ENCODE data around the gene TMEM229B. TPM values are rescaled to one million over a fixed set of nuclear protein-coding genes. Genes with fewer than 3 reads are reported as not detected.

TMEM229B gene
- total and polyA plus RNA-seq, 2 donors (not counting 1 experiment from before 2014, with no cell fraction given), result 6.9 to 8.2 TPM

- WGBS (ENCODE audit: insufficient coverage), result 89% methylated on average over 8 of the region's 12 CpGs
- ATAC-seq (ENCODE audit: low read depth) (no peak), DNase-seq (no peak)
- Histone ChIP-seq H3K27ac (ENCODE audit: low read length in 2 of 2) (no peak overlapping the region), H3K36me3 (replicated peaks in 1 of 2; ENCODE audit: control extremely low read depth in 1 of 2, control insufficient read depth in 1 of 2, extremely low read depth in 1 of 2, insufficient read depth in 2 of 2, low read length in 1 of 2) (no peaks in the 10 kb centered on the region), H2AFZ (ENCODE audit: insufficient read depth, low read depth, low read length, poor library complexity, severe bottlenecking) (peak overlapping the region; percentile 21), H3K27me3 (replicated peaks in 1 of 4; ENCODE audit: control extremely low read depth in 1 of 4, control insufficient read depth in 3 of 4, insufficient read depth in 4 of 4, low read length in 3 of 4) (no peaks in the 10 kb centered on the region), H4K20me1 (ENCODE audit: control insufficient read depth, insufficient read depth, low read length, poor library complexity, severe bottlenecking) (no peaks in the 10 kb centered on the region), H3K4me3 (ENCODE audit: control extremely low read depth in 1 of 5, extremely low read depth in 1 of 5, insufficient read depth in 1 of 5, low read depth in 2 of 5, low read length in 4 of 5) (no peak overlapping the region), H3K4me2 (replicated peaks; ENCODE audit: low read depth, low read length, poor library complexity, severe bottlenecking) (peak overlapping the region; percentile 90), H3K9ac (ENCODE audit: low read length) (no peak overlapping the region), H3K79me2 (ENCODE audit: control insufficient read depth, insufficient read depth, low read length) (no peaks in the 10 kb centered on the region), H3K9me3 (ENCODE audit: control extremely low read depth in 1 of 3, control insufficient read depth in 2 of 3, insufficient read depth in 1 of 3, low read length in 2 of 3) (no peaks in the 10 kb centered on the region), H3K4me1 (ENCODE audit: control insufficient read depth in 2 of 2, insufficient read depth in 2 of 2, low read length in 2 of 2) (peaks cover 37 to 38% of the 10 kb centered on the region in 2 donors)
- no peaks in the 10 kb centered on the region for H3K9me3 Mint-ChIP-seq (ENCODE audit: insufficient read depth)
- peak overlapping the region; percentile 58 for H3K27ac Mint-ChIP-seq
- peak overlapping the region; percentile 93 for H3K4me3 Mint-ChIP-seq
- POLR2A ChIA-PET, result interaction anchor here (0.9 to 4.3 kb wide), 2 partner anchors 29 to 30 kb away, joined by 3 to 18 read pairs; partner anchors contain the start of gene TMEM229B
- H3K4me1 Mint-ChIP-seq, result peaks cover 40% of the 10 kb centered on the region
- intact Hi-C loops (cut with micrococcal nuclease), result no loop called here
- H3K27me3 Mint-ChIP-seq, result peaks cover 11% of the 10 kb centered on the region
- CTCF ChIA-PET, result interaction anchor here (1.0 to 2.4 kb wide), 7 partner anchors 10 to 89 kb away, joined by 3 to 17 read pairs (median 4); no protein-coding TSS in a partner anchor
- TF ChIP-seq EZH2 (IDR thresholded peaks at IDR 0.05; ENCODE audit: borderline replicate concordance, insufficient read depth, low read depth, low read length, poor library complexity, severe bottlenecking) (no peak), CTCF (IDR thresholded peaks at IDR 0.05) (no peak)
Measured at GRCh38 chr14:67517083-67517482, 28.6 kb upstream of the TMEM229B start.

- POLR2A ChIA-PET, result interaction anchor here (0.9 to 4.3 kb wide), 2 partner anchors 29 to 30 kb away, joined by 3 to 18 read pairs; partner anchors contain the start of gene TMEM229B
- WGBS (ENCODE audit: insufficient coverage), result no CpG with 5 or more reads among the region's 2 CpGs
Measured at GRCh38 chr14:67516676-67517075, 28.2 kb upstream of the TMEM229B start.

More at GRCh38 chr14:67516676-67517075, 28.2 kb upstream of the TMEM229B start:
- no peak for DNase-seq
- peak overlapping the region; percentile 93 for H3K4me3 Mint-ChIP-seq
- Histone ChIP-seq H4K20me1 (ENCODE audit: control insufficient read depth, insufficient read depth, low read length, poor library complexity, severe bottlenecking) (no peaks in the 10 kb centered on the region), H3K4me3 (ENCODE audit: control extremely low read depth in 1 of 5, extremely low read depth in 1 of 5, insufficient read depth in 1 of 5, low read depth in 2 of 5, low read length in 4 of 5) (no peak overlapping the region), H3K9me3 (ENCODE audit: control extremely low read depth in 1 of 3, control insufficient read depth in 2 of 3, insufficient read depth in 1 of 3, low read length in 2 of 3) (no peaks in the 10 kb centered on the region), H2AFZ (ENCODE audit: insufficient read depth, low read depth, low read length, poor library complexity, severe bottlenecking) (peak overlapping the region; percentile 21), H3K4me1 (ENCODE audit: control insufficient read depth in 2 of 2, insufficient read depth in 2 of 2, low read length in 2 of 2) (peaks cover 37 to 38% of the 10 kb centered on the region in 2 donors), H3K27me3 (replicated peaks in 1 of 4; ENCODE audit: control extremely low read depth in 1 of 4, control insufficient read depth in 3 of 4, insufficient read depth in 4 of 4, low read length in 3 of 4) (no peaks in the 10 kb centered on the region), H3K9ac (ENCODE audit: low read length) (no peak overlapping the region), H3K27ac (ENCODE audit: low read length in 2 of 2) (no peak overlapping the region), H3K79me2 (ENCODE audit: control insufficient read depth, insufficient read depth, low read length) (no peaks in the 10 kb centered on the region), H3K4me2 (replicated peaks; ENCODE audit: low read depth, low read length, poor library complexity, severe bottlenecking) (peak overlapping the region; percentile 90), H3K36me3 (replicated peaks in 1 of 2; ENCODE audit: control extremely low read depth in 1 of 2, control insufficient read depth in 1 of 2, extremely low read depth in 1 of 2, insufficient read depth in 2 of 2, low read length in 1 of 2) (no peaks in the 10 kb centered on the region)
- H3K27ac Mint-ChIP-seq, result peak overlapping the region; percentile 58
- H3K27me3 Mint-ChIP-seq, result peaks cover 10% of the 10 kb centered on the region
- intact Hi-C loops (cut with micrococcal nuclease), result no loop called here
- CTCF ChIA-PET, result interaction anchor here (1.1 to 2.4 kb wide), 5 partner anchors 10 to 89 kb away, joined by 3 to 17 read pairs (median 6); no protein-coding TSS in a partner anchor
- H3K4me1 Mint-ChIP-seq, result peaks cover 40% of the 10 kb centered on the region
- ATAC-seq (ENCODE audit: low read depth), result no peak
- H3K9me3 Mint-ChIP-seq (ENCODE audit: insufficient read depth), result no peaks in the 10 kb centered on the region
- TF ChIP-seq EZH2 (IDR thresholded peaks at IDR 0.05; ENCODE audit: borderline replicate concordance, insufficient read depth, low read depth, low read length, poor library complexity, severe bottlenecking), result no peak
- TF ChIP-seq CTCF (IDR thresholded peaks at IDR 0.05), result no peak
